Measurements from ENCODE around the gene AHCTF1.

GRCh38 chr1:246878551-246878950, 53.2 kb downstream of the AHCTF1 start:
- no peak for TF ChIP-seq CTCF (IDR thresholded peaks at IDR 0.05 in 2 of 3, conservative IDR thresholded peaks at IDR 0.05 in 1 of 3; ENCODE audit: control insufficient read depth in 2 of 3, extremely low read depth in 1 of 3, insufficient read depth in 1 of 3, low read depth in 3 of 3, low read length in 3 of 3)
- TF ChIP-seq ATF3 (IDR thresholded peaks at IDR 0.05; ENCODE audit: borderline replicate concordance, extremely low read depth, low read depth, low read length), result no peak
- TF ChIP-seq POLR2AphosphoS5 (IDR thresholded peaks at IDR 0.05; ENCODE audit: low read length), result no peak
- TF ChIP-seq SREBF2 (IDR thresholded peaks at IDR 0.05; ENCODE audit: low read length), result no peak
- TF ChIP-seq ATF2 (IDR thresholded peaks at IDR 0.05; ENCODE audit: low read length), result no peak
- no peak for TF ChIP-seq EZH2 (IDR thresholded peaks at IDR 0.05; ENCODE audit: borderline replicate concordance, control insufficient read depth, low read depth, low read length)
- TF ChIP-seq CBFB (IDR thresholded peaks at IDR 0.05; ENCODE audit: low read depth), result no peak
- TF ChIP-seq GABPA (IDR thresholded peaks at IDR 0.05; ENCODE audit: low read depth), result no peak
- TF ChIP-seq ZSCAN29 (IDR thresholded peaks at IDR 0.05), result no peak
